Epithelial cell of proximal tubule (primary cell): ENCODE results near the gene IGFALS. TPM values are rescaled to one million over a fixed set of nuclear protein-coding genes. Genes with fewer than 3 reads are reported as not detected.

ENCODE experiments used
- DNase-seq: peaks from one replicate; pipeline ENCODE4 v3.0.0-alpha.2; 2011; ENCODE audit warnings: low read depth
- H3K4me3 ChIP-seq: 2 replicates; pipeline ENCODE4 v1.5.1; 2011; ENCODE audit warnings: low read depth, mild to moderate bottlenecking, low read length
- total RNA-seq: library from RNA; depleted of rRNA; stranded (reverse); fragments of >200 nt; gene quantifications from 2 replicates; pipeline ENCODE4 v1.2.3, GENCODE V29; 2015
- TF ChIP-seq, protein P1 (sequence below): conservative IDR thresholded peaks from 2 replicates; pipeline ENCODE4 v1.5.1; 2012; ENCODE audit warnings: low read depth, mild to moderate bottlenecking, low read length

Gene IGFALS
- total RNA-seq, 1 donor from 2014 or later: 2.6 TPM

DNA sequence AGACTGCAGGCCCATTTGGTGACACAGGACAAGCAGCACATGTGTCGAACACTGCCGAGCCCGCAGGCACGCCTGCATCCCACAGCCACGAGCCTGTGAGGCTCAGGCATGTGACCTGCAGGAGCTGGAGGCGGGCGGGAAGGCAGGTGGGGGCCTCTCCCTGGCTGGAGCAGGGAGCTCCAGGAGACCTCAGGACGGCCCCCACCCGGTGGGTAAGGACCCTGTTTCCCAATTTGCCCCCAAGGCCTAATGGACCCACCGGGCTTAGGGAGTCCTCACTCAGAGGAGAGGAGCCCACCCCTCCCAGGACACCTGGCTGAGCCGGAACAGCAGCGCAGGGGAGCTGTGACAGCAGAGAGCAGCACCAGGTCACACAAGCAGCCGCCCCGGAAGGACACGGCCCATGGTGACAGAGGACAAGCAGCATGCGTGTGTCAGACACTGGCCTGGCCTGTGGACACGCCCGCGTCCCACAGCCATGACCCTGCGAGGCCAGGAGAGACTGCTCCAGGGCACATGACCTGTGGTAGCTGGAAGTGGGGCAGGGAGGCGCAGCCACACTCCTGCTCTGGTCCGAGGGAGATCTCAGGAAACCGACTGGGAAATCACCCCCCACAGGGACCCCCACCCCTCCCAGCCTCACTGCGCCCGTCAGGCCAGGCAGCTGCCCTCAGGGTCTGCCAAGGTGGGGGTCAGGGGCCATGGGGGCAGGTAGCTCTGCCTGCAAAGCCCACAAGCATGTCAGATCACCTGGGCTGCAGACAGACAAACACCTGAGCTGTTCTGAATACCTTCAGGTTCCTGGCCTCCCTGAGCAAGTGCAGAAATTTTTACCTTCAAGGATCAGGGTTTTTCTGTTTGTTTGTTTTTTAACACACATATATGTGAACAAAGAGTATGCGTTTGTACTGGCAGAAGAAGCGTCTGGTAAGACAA is 13.5 kb downstream of the IGFALS start:
- no peak overlapping the region for H3K4me3 ChIP-seq
- no peak for DNase-seq
- TF ChIP-seq, protein P1, sequence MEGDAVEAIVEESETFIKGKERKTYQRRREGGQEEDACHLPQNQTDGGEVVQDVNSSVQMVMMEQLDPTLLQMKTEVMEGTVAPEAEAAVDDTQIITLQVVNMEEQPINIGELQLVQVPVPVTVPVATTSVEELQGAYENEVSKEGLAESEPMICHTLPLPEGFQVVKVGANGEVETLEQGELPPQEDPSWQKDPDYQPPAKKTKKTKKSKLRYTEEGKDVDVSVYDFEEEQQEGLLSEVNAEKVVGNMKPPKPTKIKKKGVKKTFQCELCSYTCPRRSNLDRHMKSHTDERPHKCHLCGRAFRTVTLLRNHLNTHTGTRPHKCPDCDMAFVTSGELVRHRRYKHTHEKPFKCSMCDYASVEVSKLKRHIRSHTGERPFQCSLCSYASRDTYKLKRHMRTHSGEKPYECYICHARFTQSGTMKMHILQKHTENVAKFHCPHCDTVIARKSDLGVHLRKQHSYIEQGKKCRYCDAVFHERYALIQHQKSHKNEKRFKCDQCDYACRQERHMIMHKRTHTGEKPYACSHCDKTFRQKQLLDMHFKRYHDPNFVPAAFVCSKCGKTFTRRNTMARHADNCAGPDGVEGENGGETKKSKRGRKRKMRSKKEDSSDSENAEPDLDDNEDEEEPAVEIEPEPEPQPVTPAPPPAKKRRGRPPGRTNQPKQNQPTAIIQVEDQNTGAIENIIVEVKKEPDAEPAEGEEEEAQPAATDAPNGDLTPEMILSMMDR: no peak

DNA sequence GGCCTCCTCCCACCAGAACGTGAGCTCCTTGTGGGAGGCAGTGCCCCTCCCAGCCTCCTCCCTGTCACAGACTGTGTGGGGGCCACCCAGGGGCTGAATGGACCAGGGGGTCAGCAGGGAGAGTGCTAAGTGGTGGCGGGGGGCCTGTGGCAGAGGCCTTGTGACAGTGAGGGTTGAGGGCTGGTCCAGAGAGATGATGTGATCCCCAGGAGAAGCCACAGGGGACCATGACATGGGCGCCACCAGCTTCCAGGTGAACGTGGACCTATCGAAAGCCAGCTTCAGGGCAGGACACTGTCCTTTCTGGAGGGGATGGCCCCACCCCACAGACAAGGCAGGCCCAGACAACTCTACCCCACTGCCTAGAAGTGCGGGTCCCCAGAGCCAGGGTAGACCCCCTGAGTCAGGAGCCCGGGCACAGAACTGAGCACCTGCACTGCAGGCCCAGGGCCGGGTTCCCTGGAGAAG is 14.2 kb downstream of the IGFALS start:
- H3K4me3 ChIP-seq: no peak overlapping the region
- TF ChIP-seq, protein P1: no peak
- DNase-seq: no peak

DNA sequence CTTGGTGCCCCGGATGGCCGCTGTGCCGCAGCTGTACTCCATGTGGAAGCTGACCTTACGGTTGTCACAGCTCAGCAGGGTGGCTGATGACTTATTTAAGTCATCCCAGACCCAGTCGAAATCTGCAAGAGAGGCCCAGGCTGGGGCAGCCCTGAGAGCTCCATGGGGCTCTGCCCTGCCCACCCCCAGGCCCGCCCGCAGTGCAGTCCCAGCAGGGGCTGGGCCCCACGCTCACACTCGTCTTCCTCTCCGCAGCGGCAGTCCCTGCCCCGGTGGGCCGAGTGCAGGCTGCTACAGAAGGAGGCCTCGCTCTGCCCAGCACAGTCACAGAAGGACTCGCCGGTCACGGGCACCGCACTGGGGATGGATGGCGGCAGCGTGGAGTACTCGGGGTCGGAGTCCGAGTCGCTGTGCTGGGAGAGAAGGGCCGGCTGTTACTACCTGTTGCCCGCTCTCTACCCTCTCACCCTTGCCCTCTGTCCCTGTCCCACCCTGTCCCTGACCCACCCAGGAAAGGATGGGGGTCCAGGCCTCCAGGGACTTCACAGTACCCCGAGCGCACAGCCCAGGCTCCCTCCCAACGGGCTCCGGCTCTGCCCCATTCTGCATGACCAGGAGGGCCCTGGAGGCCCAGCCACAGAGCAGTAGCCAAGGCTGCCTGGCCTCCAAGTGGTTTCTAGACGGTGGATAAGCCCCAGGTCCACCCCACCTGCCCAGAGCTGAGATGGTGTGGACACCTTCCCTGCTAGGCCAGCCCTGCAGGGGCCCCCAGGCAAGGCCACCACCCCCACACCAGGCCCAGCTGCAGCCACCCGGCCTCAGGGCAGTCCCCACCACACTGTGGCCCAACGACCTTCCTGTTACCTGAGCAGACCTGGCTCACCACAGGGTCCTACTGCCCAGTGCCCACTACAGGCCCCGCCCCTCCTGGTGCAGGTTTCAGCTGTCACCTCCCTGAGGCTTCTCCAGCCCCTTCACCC is 15.0 kb downstream of the IGFALS start:
- no peak overlapping the region for H3K4me3 ChIP-seq
- no peak for DNase-seq
- TF ChIP-seq, protein P1: no peak

DNA sequence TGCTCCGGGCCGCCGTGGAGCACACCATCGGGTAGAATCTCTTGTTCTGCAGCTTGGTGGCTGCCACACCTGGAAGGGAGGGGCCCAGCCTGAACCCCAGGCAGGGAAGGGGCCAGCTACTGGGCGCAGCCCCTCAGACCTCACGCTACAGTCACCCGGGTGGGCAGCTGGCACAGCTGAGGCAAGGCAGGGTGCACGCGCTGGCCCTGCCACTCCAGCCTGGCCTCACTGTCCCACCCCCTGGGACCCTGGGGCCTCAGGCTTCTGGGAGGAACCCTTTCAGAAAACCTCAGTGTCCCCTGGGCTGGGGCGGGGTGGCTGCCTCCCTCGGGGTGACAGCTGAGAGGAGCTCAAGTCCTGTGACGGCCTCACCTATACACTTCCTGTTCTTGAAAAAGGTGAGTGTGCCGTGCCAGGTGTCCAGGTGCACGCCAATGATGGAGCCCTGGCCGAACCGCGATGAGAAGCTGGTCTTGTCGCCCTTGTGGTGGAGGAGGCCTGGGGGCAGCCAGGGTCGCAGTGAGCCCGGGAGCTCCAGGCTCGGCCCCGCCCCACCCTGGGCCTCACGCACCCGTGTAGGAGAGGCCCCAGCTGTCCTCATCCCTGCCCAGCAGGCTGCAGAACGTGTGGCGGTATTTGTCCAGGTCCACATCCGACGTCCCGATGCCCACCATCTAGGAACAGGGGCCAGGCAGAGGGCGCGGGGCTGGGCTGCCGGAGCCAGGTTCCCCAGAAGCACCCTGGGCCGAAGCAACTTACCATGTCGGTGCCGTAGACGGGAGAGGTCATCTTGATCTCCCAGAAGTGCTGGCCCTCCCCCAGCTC is 15.9 kb downstream of the IGFALS start:
- TF ChIP-seq, protein P1: no peak
- no peak for DNase-seq
- H3K4me3 ChIP-seq: no peak overlapping the region

DNA sequence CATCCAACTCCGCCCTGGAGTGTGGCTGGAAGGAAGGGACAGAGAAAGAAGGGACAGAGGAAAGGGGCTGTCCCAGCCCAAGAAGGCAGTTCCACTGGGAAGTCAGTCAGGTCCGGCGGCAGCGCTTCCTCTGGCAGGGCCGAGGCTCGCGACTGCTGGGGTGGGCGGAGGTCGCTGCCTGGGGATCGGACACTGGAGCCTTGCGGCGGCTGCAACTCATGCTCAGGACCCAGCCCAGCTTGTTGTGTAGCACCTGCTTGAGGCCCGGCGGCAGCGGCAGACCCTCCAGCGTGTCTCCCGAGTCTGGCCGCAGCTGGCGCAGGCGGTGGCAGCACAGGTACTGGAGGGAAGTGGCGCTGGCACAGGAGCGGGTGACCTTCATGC is 16.5 kb downstream of the IGFALS start:
- TF ChIP-seq, protein P1: no peak
- DNase-seq: no peak
- H3K4me3 ChIP-seq: no peak overlapping the region

DNA sequence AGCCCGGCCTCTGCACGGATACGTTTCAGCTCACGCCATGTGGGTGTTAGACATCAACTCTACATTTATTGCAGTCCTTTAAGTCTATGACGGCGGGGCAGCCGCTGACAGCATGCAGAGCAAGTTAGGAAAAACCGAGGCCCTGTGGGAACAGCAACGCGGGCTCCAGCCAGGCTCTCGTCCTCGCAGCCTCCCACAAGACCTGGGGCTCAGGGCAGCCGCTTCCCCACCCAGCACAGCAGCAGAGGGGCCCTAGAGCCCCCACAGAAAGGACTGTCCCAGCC is 16.9 kb downstream of the IGFALS start:
- TF ChIP-seq, protein P1: no peak
- no peak overlapping the region for H3K4me3 ChIP-seq
- no peak for DNase-seq
